Measurements from ENCODE around the gene DMXL1.

DNA sequence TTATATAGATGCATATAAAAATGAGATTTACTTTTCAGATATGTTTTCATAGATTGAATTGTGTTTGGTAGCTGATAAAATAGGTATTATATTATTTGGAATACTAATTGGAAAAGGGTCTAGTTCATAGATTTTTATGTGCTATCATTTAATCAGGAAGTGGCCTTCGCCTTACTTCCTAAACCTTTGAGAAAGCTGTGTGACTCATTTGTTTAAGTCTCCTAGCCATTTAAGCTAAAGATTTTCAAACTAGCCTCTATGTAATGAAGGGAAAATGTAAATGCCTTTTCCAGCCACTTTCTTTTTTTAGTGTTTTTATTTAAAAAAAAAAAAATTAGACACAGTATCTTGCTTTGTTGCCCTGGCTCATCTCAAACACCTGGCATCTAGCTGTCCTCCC, 97.5 kb downstream of the DMXL1 start:
- TF ChIP-seq, protein P1, sequence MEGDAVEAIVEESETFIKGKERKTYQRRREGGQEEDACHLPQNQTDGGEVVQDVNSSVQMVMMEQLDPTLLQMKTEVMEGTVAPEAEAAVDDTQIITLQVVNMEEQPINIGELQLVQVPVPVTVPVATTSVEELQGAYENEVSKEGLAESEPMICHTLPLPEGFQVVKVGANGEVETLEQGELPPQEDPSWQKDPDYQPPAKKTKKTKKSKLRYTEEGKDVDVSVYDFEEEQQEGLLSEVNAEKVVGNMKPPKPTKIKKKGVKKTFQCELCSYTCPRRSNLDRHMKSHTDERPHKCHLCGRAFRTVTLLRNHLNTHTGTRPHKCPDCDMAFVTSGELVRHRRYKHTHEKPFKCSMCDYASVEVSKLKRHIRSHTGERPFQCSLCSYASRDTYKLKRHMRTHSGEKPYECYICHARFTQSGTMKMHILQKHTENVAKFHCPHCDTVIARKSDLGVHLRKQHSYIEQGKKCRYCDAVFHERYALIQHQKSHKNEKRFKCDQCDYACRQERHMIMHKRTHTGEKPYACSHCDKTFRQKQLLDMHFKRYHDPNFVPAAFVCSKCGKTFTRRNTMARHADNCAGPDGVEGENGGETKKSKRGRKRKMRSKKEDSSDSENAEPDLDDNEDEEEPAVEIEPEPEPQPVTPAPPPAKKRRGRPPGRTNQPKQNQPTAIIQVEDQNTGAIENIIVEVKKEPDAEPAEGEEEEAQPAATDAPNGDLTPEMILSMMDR (IDR thresholded peaks at IDR 0.05), result no peak
- no peak for TF ChIP-seq POLR2A (IDR thresholded peaks at IDR 0.05)
